Epithelial cell of esophagus (primary cell): Measurements from ENCODE around the gene EIF3L.

Experiments used
- DNase-seq: peaks from one replicate; pipeline ENCODE4 v3.0.0; 2010; ENCODE audit warnings: low read depth
- H3K4me3 ChIP-seq: 2 replicates; pipeline ENCODE4 v1.5.1; 2011; ENCODE audit warnings: mild to moderate bottlenecking, low read length, control low read depth
- CTCF ChIP-seq: IDR thresholded peaks from 2 replicates; pipeline ENCODE4 v1.5.1; 2011; ENCODE audit warnings: low read depth, mild to moderate bottlenecking, low read length, control low read depth, inconsistent platforms; ENCODE audit not compliant: insufficient read depth; ENCODE audit errors: missing control alignments

The EIF3L gene

GRCh38 chr22:37916311-37916710, 67.1 kb downstream of the EIF3L start:
- DNase-seq = no peak
- no peak overlapping the region for H3K4me3 ChIP-seq

GRCh38 chr22:37917874-37918548, 68.8 kb downstream of the EIF3L start:
- no peak for DNase-seq
- TF ChIP-seq CTCF = no peak
- H3K4me3 ChIP-seq = no peak overlapping the region

More at GRCh38 chr22:37916311-37916710, 67.1 kb downstream of the EIF3L start:
- no peak for TF ChIP-seq CTCF

- no peak for TF ChIP-seq CTCF
- no peak overlapping the region for H3K4me3 ChIP-seq
- DNase-seq = no peak
These were observed 69.5 kb downstream of the EIF3L start for GRCh38 chr22:37918580-37919270.

GRCh38 chr22:37920126-37920525, 70.9 kb downstream of the EIF3L start:
- no peak overlapping the region for H3K4me3 ChIP-seq
- DNase-seq = no peak
- TF ChIP-seq CTCF = no peak

DNA sequence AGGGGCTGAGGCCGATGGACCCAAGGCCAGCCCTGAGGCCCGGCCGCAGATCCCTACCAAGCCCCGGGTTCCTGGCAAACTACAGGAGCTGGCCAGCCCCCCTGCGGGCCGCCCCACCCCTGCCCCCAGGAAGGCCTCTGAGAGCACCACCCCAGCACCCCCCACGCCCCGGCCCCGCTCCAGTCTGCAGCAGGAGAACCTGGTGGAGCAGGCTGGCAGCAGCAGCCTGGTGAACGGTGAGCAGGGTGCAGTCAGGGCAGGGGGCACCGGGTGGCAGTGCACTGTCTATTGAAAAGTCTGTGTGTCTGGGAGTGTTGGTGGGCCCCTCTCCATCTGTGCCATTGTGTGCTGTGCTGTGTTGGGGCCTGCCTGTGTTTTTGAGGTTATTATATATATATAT, 73.0 kb downstream of the EIF3L start:
- no peak for TF ChIP-seq CTCF
- no peak overlapping the region for H3K4me3 ChIP-seq
- no peak for DNase-seq

- no peak for DNase-seq
- no peak overlapping the region for H3K4me3 ChIP-seq
- TF ChIP-seq CTCF = no peak
These were observed 74.7 kb downstream of the EIF3L start for GRCh38 chr22:37923927-37924326.
